Measurements from ENCODE around the gene GSTA3.
"Not testable (repeated sequence)": the region's sequence is repeated elsewhere in the genome, so short reads cannot be mapped to it uniquely, and the experiment has no call there.

DNA sequence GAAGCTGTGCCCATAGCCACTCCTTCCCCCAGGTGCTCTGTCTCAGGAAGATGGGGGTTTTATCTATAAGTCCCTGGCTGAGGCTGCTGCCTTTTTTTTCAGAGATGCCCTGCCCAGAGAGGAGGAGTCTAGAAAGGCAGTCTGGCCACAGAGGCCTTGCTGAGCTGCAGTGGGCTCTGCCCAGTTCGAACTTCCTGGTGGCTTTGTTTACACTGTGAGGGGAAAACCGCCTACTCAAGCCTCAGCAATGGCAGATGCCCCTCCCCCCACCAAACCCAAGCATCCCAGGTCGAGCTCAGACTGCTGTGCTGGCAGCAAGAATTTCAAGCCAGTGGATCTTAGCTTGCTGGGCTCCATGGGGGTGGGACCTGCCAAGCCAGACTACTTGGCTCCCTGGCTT, 53.4 kb downstream of the GSTA3 start:
- TF ChIP-seq, protein P1, sequence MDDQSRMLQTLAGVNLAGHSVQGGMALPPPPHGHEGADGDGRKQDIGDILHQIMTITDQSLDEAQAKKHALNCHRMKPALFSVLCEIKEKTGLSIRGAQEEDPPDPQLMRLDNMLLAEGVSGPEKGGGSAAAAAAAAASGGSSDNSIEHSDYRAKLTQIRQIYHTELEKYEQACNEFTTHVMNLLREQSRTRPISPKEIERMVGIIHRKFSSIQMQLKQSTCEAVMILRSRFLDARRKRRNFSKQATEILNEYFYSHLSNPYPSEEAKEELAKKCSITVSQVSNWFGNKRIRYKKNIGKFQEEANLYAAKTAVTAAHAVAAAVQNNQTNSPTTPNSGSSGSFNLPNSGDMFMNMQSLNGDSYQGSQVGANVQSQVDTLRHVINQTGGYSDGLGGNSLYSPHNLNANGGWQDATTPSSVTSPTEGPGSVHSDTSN (CRISPR knock-in tag; IDR thresholded peaks at IDR 0.05), result not testable (repeated sequence)
- TF ChIP-seq ZNF76 (tag by site-specific recombination; IDR thresholded peaks at IDR 0.05; ENCODE audit: borderline replicate concordance, low read depth); GLIS2 (tag by site-specific recombination; IDR thresholded peaks at IDR 0.05); ZNF302 (tag by site-specific recombination; IDR thresholded peaks at IDR 0.05; ENCODE audit: low read depth); ZNF138 (tag by site-specific recombination; IDR thresholded peaks at IDR 0.05; ENCODE audit: borderline replicate concordance); ZNF837 (tag by site-specific recombination; IDR thresholded peaks at IDR 0.05); ZNF596 (tag by site-specific recombination; IDR thresholded peaks at IDR 0.05); ZNF24 (tag by site-specific recombination; IDR thresholded peaks at IDR 0.05); ZNF335 (tag by site-specific recombination; conservative IDR thresholded peaks at IDR 0.05); YY1 (tag by site-specific recombination; IDR thresholded peaks at IDR 0.05): not testable (repeated sequence)
- TF ChIP-seq, protein P2, sequence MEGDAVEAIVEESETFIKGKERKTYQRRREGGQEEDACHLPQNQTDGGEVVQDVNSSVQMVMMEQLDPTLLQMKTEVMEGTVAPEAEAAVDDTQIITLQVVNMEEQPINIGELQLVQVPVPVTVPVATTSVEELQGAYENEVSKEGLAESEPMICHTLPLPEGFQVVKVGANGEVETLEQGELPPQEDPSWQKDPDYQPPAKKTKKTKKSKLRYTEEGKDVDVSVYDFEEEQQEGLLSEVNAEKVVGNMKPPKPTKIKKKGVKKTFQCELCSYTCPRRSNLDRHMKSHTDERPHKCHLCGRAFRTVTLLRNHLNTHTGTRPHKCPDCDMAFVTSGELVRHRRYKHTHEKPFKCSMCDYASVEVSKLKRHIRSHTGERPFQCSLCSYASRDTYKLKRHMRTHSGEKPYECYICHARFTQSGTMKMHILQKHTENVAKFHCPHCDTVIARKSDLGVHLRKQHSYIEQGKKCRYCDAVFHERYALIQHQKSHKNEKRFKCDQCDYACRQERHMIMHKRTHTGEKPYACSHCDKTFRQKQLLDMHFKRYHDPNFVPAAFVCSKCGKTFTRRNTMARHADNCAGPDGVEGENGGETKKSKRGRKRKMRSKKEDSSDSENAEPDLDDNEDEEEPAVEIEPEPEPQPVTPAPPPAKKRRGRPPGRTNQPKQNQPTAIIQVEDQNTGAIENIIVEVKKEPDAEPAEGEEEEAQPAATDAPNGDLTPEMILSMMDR (tag by site-specific recombination; IDR thresholded peaks at IDR 0.05), result not testable (repeated sequence)
- TF ChIP-seq, protein P3, sequence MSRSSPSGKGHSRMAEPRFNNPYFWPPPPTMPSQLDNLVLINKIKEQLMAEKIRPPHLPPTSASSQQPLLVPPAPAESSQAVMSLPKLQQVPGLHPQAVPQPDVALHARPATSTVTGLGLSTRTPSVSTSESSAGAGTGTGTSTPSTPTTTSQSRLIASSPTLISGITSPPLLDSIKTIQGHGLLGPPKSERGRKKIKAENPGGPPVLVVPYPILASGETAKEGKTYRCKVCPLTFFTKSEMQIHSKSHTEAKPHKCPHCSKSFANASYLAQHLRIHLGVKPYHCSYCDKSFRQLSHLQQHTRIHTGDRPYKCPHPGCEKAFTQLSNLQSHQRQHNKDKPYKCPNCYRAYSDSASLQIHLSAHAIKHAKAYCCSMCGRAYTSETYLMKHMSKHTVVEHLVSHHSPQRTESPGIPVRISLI (tag by site-specific recombination; IDR thresholded peaks at IDR 0.05), result not testable (repeated sequence)
